IPS-NIHi7 (cell line): ENCODE results near the gene MYOD1.

Source experiments
- DNase-seq: peaks from one replicate; pipeline ENCODE4 v3.0.0; 2012; ENCODE audit warnings: mixed read lengths; ENCODE audit errors: extremely low spot score

MYOD1 gene

DNA sequence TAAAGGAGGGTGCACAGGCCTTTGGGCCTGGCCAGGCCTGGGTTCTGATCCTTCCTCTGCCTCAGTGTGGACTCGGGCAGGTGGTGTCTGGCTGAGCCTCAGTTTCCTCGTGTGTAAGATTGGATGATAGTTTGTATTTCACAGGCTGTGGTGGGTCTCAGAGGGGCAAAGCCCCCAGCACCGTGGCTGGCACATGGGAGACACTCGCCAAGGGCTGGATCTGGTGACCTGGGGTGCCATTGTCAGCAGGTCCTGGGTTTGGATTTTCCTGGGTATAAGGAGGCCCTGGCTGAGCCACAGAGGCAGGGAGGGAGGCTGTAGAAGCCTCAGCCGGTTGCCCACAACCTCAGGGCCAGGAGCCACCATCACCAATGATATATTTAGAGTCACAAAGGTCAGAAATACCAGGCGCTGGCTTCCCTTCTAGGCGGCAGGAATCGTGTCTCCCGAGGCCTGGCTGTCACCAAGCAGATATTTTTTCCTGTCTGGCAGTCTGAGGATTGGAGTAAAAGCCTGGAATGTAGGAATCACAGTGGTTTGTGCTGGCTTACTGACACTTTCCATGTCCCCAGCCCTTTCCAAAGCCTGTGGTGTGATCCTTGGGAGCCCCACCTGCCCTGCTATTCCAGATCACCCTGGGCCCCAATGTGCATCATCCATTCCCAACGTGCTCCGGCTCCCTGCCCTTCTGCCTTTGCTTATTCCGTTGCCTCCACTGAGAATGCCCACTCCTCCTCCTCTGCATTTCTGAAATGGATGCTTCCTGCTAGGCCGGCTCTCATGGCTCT is 30.8 kb downstream of the MYOD1 start:
- DNase-seq = no peak

DNA sequence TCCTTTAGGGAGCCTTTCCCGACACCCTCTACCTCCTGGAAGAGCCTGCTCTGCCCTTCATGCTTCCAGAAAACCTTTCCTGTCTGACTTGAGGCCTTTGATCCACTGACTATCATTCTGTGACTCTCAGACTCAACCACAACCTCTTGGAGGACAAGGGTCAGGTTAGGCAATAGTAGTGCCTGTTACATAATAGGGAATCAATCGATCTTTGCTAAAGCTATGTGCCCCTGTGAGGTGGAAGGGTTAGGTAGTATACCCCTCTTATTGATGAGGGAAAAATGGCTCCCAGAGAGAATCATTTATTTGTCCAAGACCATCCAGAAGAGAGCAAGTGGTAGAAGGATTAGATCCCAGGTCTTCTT is 31.4 kb downstream of the MYOD1 start:
- DNase-seq = no peak

DNA sequence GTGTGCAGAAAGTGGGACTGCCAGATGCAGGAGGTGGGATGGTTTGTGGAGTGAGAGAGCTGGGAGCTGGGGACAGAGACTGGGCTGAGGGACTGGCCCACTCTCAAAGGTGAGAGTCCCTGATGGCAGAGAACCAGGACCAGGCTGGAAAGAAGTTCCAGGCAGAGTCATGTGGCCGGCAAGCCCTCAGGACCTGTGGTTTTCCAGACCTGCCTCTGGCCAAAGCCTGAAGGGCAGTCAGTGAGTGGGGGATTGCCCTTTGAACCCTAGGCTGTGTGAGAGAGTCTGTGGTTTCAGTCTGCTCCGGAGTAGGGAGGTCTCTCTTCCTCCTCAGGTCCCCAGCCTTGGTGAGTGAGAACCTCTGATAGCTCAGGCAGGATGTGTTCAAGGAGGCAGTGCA is 32.2 kb downstream of the MYOD1 start:
- DNase-seq = no peak

DNA sequence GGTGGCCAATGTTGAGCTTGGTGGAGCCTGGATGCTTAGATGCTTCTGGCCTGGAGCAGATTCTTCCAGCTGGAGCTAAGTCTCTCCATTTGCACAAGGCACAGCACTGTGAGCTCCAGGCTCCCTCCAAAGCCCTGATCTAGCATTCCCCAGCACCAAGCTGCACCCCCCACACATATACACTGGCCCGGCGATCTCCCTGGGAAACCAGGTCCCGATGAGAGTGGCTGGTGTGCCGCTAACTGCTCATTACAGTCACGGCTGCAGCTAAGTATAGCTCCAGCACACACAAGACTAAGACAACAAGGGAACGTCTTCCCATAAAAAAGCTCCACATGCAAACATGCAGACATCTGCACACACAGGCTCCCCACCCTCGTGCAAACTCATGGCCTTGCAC is 32.8 kb downstream of the MYOD1 start:
- DNase-seq = no peak

DNA sequence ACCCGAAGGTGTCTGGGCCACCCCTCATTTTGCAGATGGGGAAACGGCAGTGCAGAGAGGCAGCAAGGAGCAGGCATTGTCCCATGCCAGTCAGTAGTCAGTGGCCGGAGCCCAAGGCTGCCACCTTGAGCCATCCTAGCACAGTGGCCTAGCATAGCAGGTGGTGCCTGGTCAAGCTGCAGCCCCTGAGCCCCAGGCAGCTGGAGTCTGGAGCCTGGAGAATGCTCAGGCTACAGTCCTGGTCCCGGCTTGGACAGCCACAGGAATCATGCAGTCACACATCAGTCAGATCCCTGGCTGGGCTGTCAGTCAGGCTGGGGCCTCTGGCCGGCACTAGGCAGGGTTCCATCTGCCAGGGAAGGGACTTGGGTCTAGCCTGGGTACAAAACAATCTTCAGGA is 33.8 kb downstream of the MYOD1 start:
- DNase-seq = no peak

DNA sequence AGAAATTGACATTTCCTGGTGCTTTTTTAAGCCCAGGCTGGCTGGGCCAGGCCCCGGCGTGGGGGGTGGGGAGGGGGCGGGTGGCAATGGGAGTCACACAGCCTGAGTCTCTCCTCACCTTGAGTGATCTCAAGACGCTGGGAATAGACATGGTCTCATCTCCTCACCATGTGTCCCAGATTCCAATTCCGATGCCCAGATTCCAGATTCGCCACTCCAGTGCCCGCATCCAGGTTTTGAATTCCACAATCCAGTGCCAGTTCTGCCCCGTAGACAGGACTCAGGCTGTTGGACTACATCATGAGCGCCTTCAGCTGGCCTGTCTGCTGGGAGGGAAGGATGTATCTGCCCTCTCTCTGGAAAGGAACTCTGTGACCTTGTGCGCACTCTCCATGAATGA is 34.3 kb downstream of the MYOD1 start:
- DNase-seq = no peak

DNA sequence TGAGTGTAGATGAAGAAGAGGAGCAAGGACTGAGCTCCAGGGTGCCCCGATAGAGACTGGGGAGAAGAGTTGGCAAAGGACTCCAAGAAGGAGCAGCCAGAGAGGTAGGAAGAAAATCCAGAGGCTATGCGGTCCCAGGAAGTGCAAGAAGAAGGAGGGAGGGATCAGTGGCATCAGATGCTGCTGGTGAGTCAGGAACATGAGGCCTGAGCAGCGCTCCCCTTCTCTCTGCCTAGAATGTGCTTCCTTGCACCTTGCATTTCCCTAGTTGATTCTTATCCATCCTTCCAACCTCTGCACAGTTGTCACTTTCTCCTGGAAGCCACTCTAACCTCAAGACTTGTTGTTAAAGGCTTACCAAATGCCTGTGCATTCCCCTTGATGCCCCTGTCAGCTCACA is 36.5 kb downstream of the MYOD1 start:
- DNase-seq = no peak

DNA sequence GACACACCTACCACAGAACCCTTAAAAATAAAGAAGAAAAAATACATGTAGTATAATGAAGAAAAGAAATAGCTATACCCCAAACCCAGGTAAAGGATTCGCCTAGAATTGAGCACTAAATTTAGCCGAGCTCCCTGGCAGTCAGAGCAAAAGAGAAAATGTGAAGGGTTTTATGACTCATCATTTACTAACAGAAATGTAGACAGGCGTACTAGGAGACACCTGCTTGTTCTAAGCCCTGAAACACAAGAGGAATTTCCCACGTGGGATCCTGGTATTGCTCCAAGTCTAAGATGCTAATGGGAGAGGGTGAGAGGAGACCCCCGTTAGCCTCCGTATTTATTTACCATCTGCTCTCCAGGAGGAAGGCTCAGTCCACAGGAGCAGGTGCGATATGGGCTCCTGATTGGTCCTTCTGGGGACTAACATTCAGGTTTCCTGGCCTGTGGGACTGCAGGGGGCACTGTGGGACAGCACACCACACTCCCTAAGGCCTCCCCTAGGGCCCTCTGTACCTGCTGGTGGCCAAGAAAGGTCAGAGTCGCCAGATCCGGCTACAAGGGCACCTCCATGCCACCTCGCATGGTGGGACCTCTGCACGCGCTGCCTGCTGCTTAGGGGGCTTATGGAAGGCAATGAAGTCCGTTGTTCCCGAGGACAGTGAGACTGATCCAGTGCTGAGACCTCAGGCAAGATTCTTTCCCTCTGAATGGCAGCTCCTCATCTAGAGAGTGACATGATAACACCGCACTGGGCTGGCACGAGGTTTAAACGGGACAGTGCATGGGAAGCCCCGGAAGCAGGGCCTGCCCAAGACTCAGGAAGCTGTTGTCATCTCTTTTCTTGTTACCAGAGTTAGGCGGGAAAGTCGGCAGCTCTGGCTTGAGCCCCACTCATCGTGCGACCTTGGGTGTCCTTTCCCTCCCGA is 41.0 kb downstream of the MYOD1 start:
- peak; percentile 94 for DNase-seq

DNA sequence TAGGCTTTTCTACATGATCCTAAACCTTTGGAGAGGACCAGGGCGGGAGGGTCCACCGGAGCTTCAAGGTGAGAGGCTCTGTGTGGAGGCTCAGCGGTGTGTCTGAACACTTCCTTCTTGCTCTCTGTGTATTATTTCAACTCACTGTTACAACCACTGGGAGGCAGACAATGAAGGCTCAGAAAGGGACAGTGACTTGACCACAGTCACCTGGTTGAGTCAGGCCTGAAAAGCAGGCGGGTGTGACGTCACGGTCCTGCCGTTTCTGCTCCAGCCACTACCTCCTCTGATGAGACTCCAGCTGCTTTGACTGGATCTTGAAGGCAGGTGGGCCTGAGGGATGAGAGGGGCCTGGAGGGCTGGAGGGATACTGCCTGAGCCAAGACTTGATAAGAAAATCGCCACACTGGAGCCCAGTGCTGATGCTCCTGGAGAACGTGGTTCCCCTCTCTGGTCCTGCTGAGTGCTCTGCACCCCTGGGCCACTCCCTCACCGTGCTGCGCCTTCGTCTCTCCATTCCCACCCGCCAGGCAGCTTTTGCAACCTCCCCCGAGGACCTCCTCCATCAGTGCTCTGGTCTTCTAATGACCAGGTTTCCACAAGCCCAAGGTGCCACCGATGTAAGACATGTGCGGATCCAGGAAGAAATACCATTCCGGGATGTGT is 43.1 kb downstream of the MYOD1 start:
- DNase-seq = no peak

DNA sequence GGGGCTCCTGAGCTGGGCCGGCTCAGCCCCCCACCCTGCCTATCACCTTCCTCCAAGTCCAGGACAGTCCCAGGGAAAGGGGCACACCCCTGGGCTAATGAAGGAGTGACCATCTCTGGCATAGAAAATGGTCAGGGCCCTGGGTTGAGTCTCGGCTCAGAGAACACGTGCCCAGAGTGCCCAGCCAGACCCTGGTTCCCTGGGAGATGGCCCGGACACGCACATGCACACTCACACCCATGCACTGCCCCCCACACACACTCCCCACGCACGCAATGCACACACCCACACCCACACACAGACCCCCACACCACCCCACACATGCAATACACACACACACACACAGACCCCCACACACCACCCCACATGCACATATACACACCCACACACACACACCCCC is 43.9 kb downstream of the MYOD1 start:
- DNase-seq = no peak

DNA sequence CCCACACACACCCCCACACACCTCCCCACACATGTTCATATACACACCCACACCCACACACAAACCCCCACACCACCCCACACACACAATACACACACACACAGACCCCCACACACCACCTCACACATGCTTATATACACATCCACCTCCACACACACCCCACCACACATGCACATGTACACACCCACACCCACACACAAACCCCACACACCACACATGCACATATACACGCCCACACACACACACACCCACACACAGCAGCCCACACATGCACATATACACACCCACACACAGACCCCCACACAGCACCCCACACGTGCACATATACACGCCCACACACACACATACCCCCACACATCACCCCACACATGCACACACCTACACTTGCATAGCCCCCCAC is 44.3 kb downstream of the MYOD1 start:
- DNase-seq = no peak

DNA sequence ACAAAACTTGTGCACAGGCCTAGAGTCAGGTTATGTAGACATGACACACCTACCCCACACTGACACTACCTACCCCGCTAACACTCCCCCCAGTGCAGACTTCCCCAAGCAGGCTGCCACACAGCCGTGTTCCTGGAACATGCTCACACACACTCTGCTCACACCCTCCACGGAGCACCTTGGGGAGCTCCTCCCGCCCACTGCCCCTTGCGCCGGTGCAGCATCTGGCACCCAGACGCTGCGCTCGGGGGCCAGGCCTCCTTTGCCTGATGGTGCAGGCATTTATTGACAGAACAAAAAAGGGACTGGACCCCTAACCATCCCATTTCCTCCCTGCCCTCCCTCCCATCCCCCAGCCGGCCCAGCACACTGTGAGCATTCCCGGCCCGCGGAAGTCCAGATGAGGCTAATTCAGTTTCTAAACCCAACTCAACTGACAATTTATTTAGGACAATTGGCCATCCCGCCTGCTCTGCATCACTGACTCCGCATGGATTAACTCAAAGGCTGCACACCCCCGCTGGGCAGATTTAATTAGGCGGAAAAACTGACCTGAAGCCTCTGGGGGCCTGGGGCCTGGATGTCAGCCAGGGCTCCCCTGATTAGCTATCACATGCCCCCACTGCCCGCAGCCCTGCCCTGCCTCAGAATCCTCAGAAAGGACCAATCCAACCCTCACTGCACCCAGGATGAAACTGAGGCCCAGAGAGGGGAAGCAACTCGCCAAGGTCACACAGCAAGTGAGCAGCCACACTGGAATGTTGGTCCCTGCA is 45.3 kb downstream of the MYOD1 start:
- no peak for DNase-seq

DNA sequence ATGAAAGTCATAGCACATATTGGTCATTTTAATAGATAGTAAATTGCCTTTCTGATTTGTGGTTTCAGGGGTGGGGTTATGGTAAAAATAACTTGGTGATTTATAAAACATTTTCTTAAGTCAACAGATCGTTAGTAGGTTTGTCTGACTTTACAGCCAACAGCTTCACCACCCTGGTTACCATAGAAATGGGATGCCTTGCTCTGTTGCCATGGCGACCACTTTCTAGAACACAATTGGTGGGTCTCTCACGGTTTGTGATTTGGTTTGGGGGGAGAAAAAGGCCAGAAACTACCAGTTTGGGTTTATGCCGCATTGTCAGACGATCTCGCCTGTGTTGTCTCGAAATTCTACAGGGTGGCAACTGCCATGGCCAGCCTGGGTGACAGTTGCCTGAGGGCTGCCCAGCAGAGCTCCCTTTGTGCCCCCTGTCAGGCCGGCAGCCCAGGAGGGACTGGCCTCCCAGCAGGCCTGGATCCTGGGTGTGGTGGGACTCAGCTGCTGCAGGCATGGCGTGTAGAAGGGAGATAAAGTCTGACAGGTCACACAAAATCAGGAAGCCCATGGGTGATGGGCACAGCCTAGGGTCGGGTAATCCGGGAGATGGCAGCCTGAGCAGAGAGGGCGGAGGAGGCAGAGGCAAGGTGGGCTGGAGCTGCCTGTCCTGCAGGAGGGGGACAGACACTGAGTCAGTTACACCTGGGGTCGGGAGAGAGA is 46.1 kb downstream of the MYOD1 start:
- no peak for DNase-seq

DNA sequence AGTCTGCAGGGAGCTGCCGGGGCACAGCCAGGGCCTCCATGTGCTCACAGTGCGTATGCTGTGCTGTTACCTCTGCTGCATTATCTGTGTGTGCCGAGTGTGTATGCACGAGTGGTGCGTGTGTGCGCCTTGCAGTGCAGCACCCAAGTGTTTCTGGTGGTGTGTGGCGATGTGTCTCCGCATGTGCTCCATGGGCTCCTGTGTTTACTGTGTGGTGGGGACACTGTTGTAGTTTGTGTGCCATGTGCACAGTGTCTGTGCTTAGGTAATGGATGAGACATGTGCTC is 46.6 kb downstream of the MYOD1 start:
- DNase-seq = no peak

DNA sequence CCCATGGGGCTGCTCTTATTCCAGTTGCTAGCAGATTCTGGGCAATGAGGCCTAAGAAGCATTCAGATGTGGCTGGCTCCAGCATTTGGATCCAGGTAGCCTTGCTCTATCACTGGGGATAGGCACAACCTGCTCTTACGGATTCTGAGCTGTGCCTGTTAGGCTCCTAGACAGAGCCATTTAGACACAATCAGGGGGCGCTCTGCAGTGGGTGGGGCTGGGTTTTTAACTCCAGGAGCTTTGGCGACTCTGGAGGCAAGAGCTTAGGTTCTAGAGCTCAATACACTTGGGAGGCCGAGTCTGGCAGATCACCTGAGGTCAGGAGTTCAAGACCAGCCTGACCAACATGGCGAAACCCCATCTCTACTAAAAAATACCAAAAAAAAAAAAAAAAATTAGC is 47.2 kb downstream of the MYOD1 start:
- peak; percentile 45 for DNase-seq

DNA sequence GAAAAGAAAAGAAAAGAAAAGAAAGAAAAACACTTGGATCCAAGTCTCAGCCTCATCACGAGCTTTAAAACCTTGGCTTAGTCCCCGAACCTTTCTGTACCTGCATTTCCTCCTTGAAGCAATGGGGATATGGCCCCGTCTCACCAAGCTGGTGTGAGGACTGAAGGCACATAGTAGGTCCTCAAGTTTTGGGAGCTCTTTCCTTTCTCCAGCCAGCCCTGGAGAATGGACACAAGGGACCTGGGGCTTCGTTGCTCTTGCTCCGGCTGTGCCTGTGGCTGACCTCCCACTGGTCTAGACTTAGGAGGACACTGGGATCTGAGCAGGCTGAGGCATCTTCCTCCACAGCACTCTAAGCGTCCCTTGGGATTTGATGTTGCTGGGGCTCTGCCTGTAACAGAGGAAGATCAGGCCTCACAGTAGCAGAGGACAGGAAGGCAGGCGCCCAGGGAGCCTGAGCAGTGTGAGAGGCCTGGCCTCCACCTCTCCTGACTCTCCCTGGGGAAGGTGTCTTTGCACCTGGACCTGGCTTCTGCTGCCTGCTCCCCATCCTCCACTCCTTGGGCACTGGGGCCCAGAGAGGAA is 48.0 kb downstream of the MYOD1 start:
- DNase-seq = no peak

DNA sequence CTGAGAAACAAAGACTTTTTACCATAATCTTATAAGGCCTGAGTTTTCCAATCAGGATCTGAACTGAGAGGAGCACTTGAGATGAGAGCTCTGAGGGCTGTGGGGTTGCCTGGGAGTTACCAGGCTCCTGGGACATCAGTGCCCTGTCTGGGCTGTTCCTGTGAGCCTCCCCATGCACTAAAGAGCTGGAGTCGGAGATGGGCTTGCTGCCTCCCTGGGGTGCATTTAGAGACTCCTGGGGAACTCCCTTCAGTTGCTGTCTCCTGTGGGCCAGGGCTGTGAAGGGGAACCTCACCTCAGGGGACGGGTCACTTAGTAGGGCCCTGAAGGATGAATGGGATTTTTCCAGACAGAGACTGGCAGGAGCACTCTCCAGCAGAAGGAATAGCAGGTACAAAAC is 48.5 kb downstream of the MYOD1 start:
- no peak for DNase-seq

DNA sequence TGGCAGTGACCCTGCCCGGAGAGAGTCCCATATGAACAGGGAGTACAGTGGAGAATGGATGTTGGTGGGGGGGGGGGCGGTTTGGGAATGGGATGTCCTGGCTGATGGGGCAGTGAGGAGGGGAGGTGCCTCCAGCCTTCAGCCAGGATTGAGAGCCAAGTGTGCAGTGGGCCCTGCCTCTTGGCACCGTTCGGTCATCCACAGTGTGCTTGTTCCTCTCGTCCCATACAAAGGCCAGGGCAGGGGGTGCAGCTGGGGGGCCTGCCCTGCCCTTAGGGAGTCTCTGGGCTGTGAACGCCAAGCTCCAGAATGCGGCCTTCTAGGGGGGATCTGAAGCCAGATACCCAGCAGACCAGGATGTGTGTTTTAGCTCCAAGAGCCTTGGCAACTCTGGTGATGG is 49.2 kb downstream of the MYOD1 start:
- DNase-seq = no peak

DNA sequence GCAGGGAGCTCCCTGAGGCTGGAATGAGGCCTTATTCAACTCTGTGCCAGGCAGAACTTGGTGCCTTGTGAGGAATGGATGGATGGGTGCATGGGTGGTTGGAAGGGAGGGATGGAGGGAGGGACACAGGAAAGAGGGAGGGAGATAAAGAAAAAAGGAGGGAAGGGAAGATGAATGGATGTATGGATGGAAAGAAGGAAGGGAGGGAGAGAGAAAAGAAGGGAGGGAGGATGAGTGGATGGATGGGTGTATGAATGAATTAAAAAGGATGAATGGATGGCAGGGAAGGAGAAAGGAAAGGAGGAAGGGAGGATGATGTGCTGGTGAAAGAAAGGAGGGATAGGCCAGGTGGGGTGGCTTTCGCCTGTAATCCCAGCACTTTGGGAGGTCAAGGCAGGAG is 49.8 kb downstream of the MYOD1 start:
- no peak for DNase-seq

DNA sequence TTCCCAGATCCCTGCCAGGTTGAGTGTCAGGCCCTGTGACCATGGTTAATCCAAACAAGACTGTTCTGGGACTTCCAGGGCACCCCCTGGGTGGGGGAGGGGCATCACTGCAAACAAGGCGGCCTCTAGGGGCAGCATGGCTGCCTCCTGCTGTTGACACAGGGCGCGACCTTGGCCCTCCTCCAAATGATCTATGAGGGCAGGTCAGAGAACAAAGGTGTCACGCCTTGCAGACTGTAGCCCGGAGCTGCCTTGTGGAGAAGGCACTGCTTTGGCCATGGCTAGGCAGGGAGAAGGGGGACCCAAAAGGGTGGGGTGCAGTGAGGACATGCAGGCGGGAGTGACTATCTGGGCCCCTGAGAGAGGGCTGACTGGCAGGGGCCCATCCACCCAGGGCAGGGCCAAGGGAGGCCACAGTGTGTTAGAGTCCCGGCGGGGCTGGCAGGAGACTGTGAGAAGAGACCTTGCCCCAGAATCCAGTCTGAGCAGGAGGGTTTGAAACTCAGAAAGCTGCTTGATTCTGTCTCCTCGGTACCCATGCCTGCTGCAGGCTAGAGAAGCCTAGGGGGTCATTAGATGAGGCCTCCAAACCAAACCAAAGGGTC is 50.8 kb downstream of the MYOD1 start:
- DNase-seq = peak; percentile 40

DNA sequence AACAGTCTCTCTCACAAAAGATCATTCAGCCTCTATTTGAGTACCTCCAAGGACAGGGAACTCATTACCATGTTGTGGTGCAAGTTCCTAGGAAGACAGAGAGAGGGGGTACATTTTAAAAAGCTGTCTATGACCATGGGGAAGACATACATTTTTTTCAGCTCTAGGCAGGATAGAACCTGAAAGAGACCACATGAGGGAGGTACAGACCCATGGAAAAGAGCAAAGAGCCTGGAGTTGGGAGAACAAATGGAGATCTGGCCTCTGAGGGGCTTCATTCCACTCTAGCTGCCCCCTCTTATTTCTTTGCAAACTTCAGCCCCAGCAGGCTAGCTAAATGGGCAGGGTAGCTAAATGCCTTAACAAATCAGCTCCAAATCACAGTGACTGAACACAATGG is 51.5 kb downstream of the MYOD1 start:
- DNase-seq = no peak
